Fibroblast of lung (primary cell): ENCODE results near the gene TCERG1L.

Source experiments
- CTCF ChIP-seq, 2 donors: IDR thresholded peaks in 1 of 2; conservative IDR thresholded peaks in 1 of 2; 1 replicate in 1 of 2; 2 replicates in 1 of 2; pipeline ENCODE4 v1.5.1; 2011 to 2012; ENCODE audit warnings: low read length in 2 of 2, control low read depth in 1 of 2, inconsistent platforms in 1 of 2, low read depth in 1 of 2, mild to moderate bottlenecking in 1 of 2
- EZH2 ChIP-seq: IDR thresholded peaks from 2 replicates; pipeline ENCODE4 v1.5.1; 2012; ENCODE audit warnings: low read length, control low read depth, mild to moderate bottlenecking; ENCODE audit errors: missing control alignments

GRCh38 chr10:131111007-131111406 lies 200.5 kb downstream of the TCERG1L start:
- TF ChIP-seq CTCF (conservative IDR thresholded peaks at IDR 0.05 in 1 of 2, IDR thresholded peaks at IDR 0.05 in 1 of 2; ENCODE audit: low read depth in 1 of 2, low read length in 2 of 2) = no peak
- no peak for TF ChIP-seq EZH2
